ENCODE data around the gene RBMS1.

The RBMS1 gene

GRCh38 chr2:160331258-160332025 is 162.2 kb downstream of the RBMS1 start:
- Histone ChIP-seq H3K36me3 (replicated peaks; ENCODE audit: insufficient read depth, low read length) (no peaks in the 10 kb centered on the region), H3K4me1 (ENCODE audit: low read length) (peaks cover 7% of the 10 kb centered on the region; the same call in 1 of the 2 replicates), H3K9me3 (replicated peaks; ENCODE audit: insufficient read depth, low read length) (no peaks in the 10 kb centered on the region), H3K27me3 (replicated peaks; ENCODE audit: insufficient read depth, low read length) (no peaks in the 10 kb centered on the region), H3K9me2 (replicated peaks; ENCODE audit: insufficient read depth, low read length) (no peaks in the 10 kb centered on the region), H3F3A (ENCODE audit: insufficient read depth, low read length) (no peaks in the 10 kb centered on the region; the same call in 1 of the 2 replicates), H3K9ac (ENCODE audit: low read length) (no peak overlapping the region), H3K27ac (ENCODE audit: low read length) (no peak overlapping the region), H3K79me2 (ENCODE audit: low read length) (peaks cover 20% of the 10 kb centered on the region; the same call in 1 of the 2 replicates), H2AFZ (ENCODE audit: low read length) (no peak overlapping the region), H3K4me3 (ENCODE audit: low read length) (no peak overlapping the region), H4K20me1 (ENCODE audit: insufficient read depth, low read length) (no peaks in the 10 kb centered on the region), H3K4me2 (ENCODE audit: low read depth, low read length) (no peak overlapping the region)
- no peak for DNase-seq
- no peak for TF ChIP-seq EZH2phosphoT487 (IDR thresholded peaks at IDR 0.05; ENCODE audit: low read length)

DNA sequence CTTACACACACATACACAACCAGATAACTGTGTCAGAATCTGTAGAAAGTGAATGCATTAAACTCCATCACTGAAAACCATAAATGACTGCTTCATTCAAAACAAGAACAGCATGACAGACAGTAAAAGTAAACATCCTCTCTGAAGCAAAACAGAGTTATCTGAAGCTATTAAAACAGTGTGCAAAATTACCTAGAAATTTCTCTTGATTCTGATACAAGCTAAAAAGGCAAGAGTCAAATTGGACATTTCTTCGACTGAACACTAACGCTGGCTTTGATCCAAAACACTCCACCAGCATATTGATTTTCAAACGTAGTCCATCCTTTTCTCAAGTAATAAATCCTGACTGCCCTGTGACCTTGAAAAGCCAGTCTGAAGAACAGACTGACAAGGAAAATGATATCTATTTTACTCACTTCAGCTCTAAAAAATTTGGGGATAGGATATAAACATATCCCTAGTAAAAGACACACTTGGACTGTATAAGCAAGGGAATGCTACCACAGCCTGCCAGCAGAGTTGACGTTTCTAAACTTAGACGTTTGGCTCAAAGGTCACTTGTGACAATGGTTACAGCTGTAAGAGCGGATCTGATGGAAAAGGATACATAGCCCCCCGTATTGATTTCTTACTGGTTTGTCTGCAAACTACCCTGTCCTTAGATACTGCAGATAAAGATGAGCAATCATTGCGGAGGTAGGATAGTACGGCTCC is 164.6 kb downstream of the RBMS1 start:
- Histone ChIP-seq H3K4me2 (ENCODE audit: low read depth, low read length) (no peak overlapping the region), H3K4me3 (ENCODE audit: low read length) (no peak overlapping the region), H3F3A (ENCODE audit: insufficient read depth, low read length) (no peaks in the 10 kb centered on the region; the same call in 1 of the 2 replicates), H2AFZ (ENCODE audit: low read length) (no peak overlapping the region), H3K27ac (ENCODE audit: low read length) (no peak overlapping the region), H3K79me2 (ENCODE audit: low read length) (peaks cover 20% of the 10 kb centered on the region; the same call in 1 of the 2 replicates), H3K9ac (ENCODE audit: low read length) (no peak overlapping the region), H3K27me3 (replicated peaks; ENCODE audit: insufficient read depth, low read length) (no peaks in the 10 kb centered on the region), H3K36me3 (replicated peaks; ENCODE audit: insufficient read depth, low read length) (no peaks in the 10 kb centered on the region), H4K20me1 (ENCODE audit: insufficient read depth, low read length) (no peaks in the 10 kb centered on the region), H3K9me3 (replicated peaks; ENCODE audit: insufficient read depth, low read length) (no peaks in the 10 kb centered on the region), H3K4me1 (ENCODE audit: low read length) (peaks cover 10% of the 10 kb centered on the region; the same call in 1 of the 2 replicates), H3K9me2 (replicated peaks; ENCODE audit: insufficient read depth, low read length) (no peaks in the 10 kb centered on the region)
- DNase-seq: no peak
- TF ChIP-seq EZH2 (optimal IDR thresholded peaks at IDR 0.05; ENCODE audit: low read depth, low read length): no peak
- TF ChIP-seq, protein P1, sequence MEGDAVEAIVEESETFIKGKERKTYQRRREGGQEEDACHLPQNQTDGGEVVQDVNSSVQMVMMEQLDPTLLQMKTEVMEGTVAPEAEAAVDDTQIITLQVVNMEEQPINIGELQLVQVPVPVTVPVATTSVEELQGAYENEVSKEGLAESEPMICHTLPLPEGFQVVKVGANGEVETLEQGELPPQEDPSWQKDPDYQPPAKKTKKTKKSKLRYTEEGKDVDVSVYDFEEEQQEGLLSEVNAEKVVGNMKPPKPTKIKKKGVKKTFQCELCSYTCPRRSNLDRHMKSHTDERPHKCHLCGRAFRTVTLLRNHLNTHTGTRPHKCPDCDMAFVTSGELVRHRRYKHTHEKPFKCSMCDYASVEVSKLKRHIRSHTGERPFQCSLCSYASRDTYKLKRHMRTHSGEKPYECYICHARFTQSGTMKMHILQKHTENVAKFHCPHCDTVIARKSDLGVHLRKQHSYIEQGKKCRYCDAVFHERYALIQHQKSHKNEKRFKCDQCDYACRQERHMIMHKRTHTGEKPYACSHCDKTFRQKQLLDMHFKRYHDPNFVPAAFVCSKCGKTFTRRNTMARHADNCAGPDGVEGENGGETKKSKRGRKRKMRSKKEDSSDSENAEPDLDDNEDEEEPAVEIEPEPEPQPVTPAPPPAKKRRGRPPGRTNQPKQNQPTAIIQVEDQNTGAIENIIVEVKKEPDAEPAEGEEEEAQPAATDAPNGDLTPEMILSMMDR (IDR thresholded peaks at IDR 0.05; ENCODE audit: low read length): no peak
- TF ChIP-seq EZH2phosphoT487 (IDR thresholded peaks at IDR 0.05; ENCODE audit: low read length): no peak

DNA sequence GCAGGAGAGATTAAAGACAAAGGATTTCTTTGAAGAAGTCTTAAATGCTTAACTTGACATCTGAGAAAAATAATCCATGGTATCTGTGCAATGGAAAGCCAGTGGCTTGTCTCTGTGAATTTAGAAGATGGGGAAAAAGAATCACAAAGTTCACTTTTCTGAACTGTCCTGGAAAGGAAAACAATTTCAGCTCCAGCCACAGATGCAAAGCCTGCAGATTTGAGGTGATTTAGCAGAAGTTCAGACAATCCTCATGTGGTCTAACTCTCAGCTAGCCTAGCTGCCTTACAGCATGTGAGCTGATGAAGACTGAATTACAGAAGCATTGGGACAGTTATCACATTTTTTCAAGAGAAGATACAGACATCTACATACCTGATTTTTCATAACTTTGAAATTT is 166.8 kb downstream of the RBMS1 start:
- Histone ChIP-seq H3F3A (ENCODE audit: insufficient read depth, low read length) (no peaks in the 10 kb centered on the region; the same call in 1 of the 2 replicates), H3K4me1 (ENCODE audit: low read length) (peaks cover 13% of the 10 kb centered on the region), H3K9me3 (replicated peaks; ENCODE audit: insufficient read depth, low read length) (no peaks in the 10 kb centered on the region), H3K9me2 (replicated peaks; ENCODE audit: insufficient read depth, low read length) (no peaks in the 10 kb centered on the region), H3K9ac (ENCODE audit: low read length) (no peak overlapping the region), H3K27ac (ENCODE audit: low read length) (no peak overlapping the region), H3K36me3 (replicated peaks; ENCODE audit: insufficient read depth, low read length) (no peaks in the 10 kb centered on the region), H4K20me1 (ENCODE audit: insufficient read depth, low read length) (no peaks in the 10 kb centered on the region), H3K27me3 (replicated peaks; ENCODE audit: insufficient read depth, low read length) (no peaks in the 10 kb centered on the region), H3K79me2 (ENCODE audit: low read length) (peaks cover 20% of the 10 kb centered on the region; the same call in 1 of the 2 replicates), H3K4me2 (ENCODE audit: low read depth, low read length) (no peak overlapping the region), H2AFZ (ENCODE audit: low read length) (no peak overlapping the region), H3K4me3 (ENCODE audit: low read length) (no peak overlapping the region)
- TF ChIP-seq EZH2phosphoT487 (IDR thresholded peaks at IDR 0.05; ENCODE audit: low read length): no peak
- TF ChIP-seq, protein P1 (IDR thresholded peaks at IDR 0.05; ENCODE audit: low read length): no peak
- TF ChIP-seq EZH2 (optimal IDR thresholded peaks at IDR 0.05; ENCODE audit: low read depth, low read length): no peak
- DNase-seq: no peak

Data from MM.1S (cell line).